ENCODE data around the gene PASK. TPM values are rescaled to one million over a fixed set of nuclear protein-coding genes. Genes with fewer than 3 reads are reported as not detected.

The PASK gene
- total and polyA plus RNA-seq, 9 of the 15 experiments (the other 6 are each of a cell fraction or from before 2014, with no cell fraction given), result 1.5 to 30.3 (median 9.9) TPM

DNA sequence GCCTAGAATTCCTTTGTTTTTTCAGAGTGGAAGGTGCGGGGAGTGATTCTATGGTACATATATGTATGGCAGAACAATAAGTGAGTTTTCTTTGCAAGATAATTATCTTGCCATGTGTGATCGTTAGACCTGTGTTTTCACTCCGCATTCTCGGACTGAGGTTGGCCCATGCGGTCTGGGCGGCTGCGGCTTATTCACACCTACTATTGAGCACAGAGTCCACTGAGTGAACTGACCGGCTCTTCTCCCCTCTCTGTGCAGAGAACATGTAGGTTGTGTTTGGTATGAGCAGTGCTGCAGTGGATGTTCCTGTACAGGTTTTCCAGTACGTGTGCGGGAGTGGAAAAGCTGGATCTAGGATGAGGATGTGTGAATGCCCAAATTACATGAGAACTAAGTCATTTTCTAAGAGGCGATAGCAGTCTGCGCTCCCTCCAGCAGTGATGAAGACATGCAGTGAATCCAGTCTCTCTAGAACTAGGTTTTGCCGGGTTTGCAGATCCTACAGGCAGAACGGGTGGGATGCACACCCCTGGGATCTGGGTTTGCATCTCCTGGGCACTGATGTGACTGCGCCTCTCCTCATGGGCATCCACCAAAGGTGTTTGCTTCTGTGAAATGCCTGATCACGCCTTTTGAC, 74.3 kb downstream of the PASK start:
- 64% methylated on average over 12 of the region's 16 CpGs for WGBS (ENCODE audit: insufficient coverage, low coverage, missing lambda C conversion rate)
- in situ Hi-C loops (cut with MboI) (no loop called here), intact Hi-C loops (cut with micrococcal nuclease) (loop anchor here (5.0 to 10.0 kb wide), 2 partner anchors 142 to 160 kb away; no protein-coding TSS in a partner anchor)
- no peaks in the 10 kb centered on the region for H3K36me3 ChIP-seq (ENCODE audit: control insufficient read depth, insufficient read depth, low read length)
- ATAC-seq, result no peak
- peaks cover 0 to 13% of the 10 kb centered on the region in 2 experiments; a peak in 2 of 5 replicates for H3K4me1 ChIP-seq (replicated peaks in 1 of 2; ENCODE audit: control insufficient read depth in 2 of 2, insufficient read depth in 2 of 2, low read length in 2 of 2)
- TF ChIP-seq ZNF77 (CRISPR knock-in tag; IDR thresholded peaks at IDR 0.05) (no peak), FOXJ2 (tag; IDR thresholded peaks at IDR 0.05) (no peak), PTBP1 (IDR thresholded peaks at IDR 0.05; ENCODE audit: low read depth, low read length) (no peak), ETV5 (CRISPR knock-in tag; IDR thresholded peaks at IDR 0.05; ENCODE audit: low read depth) (no peak)
- no peaks in the 10 kb centered on the region for H3K9me3 ChIP-seq (replicated peaks; ENCODE audit: control insufficient read depth, insufficient read depth, low read depth, low read length)
- DNase-seq (ENCODE audit: extremely low read depth in 1 of 4, low spot score in 3 of 4), result no peak
- no peak for FAIRE-seq
- H3K79me2 ChIP-seq (ENCODE audit: control insufficient read depth, insufficient read depth, low read length), result no peaks in the 10 kb centered on the region
- H4K20me1 ChIP-seq (replicated peaks; ENCODE audit: control insufficient read depth, insufficient read depth, low read length), result 0 out of 2 replicates have a peak, but pooled peaks cover 3% of the 10 kb centered on the region
- no peaks in the 10 kb centered on the region for H3K9me1 ChIP-seq (ENCODE audit: control insufficient read depth, insufficient read depth, low read length)
- ChIA-PET POLR2A (no interaction called here), CTCF (ENCODE audit: low intra/inter-chr PET ratio) (no interaction called here)
- no TSS peak for BruUV-seq (replicated peaks)
- no peak overlapping the region for H3K4me3 ChIP-seq
- no peak overlapping the region for H3K27ac ChIP-seq (ENCODE audit: extremely low read depth, low read depth, low read length)
- no peak overlapping the region for H3K9ac ChIP-seq (ENCODE audit: insufficient read depth in 1 of 2, low read depth in 2 of 2, low read length in 2 of 2)
- H3K4me2 ChIP-seq (ENCODE audit: insufficient read depth, low read length), result no peak overlapping the region
- no peak overlapping the region for H2AFZ ChIP-seq (ENCODE audit: low read depth, low read length)
- H3K27me3 ChIP-seq (ENCODE audit: control insufficient read depth in 2 of 2, insufficient read depth in 2 of 2, low read length in 2 of 2), result peaks cover 7 to 25% of the 10 kb centered on the region in 2 experiments; a peak in 3 of 5 replicates
